Fibroblast of pulmonary artery (primary cell): ENCODE measurements around the gene COX8C.

Source experiments
- DNase-seq: peaks from one replicate; pipeline ENCODE4 v3.0.0-alpha.2; 2010; ENCODE audit warnings: low read depth
- H3K4me3 ChIP-seq: replicated peaks from 2 replicates; pipeline ENCODE4 v1.5.1; 2011; ENCODE audit warnings: low read depth, mild to moderate bottlenecking, control low read depth, low read length, moderate library complexity
- CTCF ChIP-seq: IDR thresholded peaks from 2 replicates; pipeline ENCODE4 v1.5.1; 2011; ENCODE audit warnings: mild to moderate bottlenecking, control low read depth, low read length, inconsistent platforms; ENCODE audit errors: missing control alignments

COX8C gene

GRCh38 chr14:93319958-93320357 lies 27.0 kb upstream of the COX8C start:
- no peak for DNase-seq
- TF ChIP-seq CTCF: no peak
- no peak overlapping the region for H3K4me3 ChIP-seq

- peak; percentile 43 for DNase-seq
- H3K4me3 ChIP-seq: no peak overlapping the region
- no peak for TF ChIP-seq CTCF
These were observed 26.5 kb upstream of the COX8C start for GRCh38 chr14:93320489-93320888.

GRCh38 chr14:93322929-93323599 lies 23.9 kb upstream of the COX8C start:
- DNase-seq: no peak
- TF ChIP-seq CTCF: no peak

GRCh38 chr14:93323600-93324174 lies 23.3 kb upstream of the COX8C start:
- no peak overlapping the region for H3K4me3 ChIP-seq
- TF ChIP-seq CTCF: no peak
- DNase-seq: no peak

More at GRCh38 chr14:93322929-93323599, 23.9 kb upstream of the COX8C start:
- no peak overlapping the region for H3K4me3 ChIP-seq

GRCh38 chr14:93326196-93326595 lies 20.8 kb upstream of the COX8C start:
- TF ChIP-seq CTCF: no peak
- H3K4me3 ChIP-seq: no peak overlapping the region
- DNase-seq: no peak

- no peak overlapping the region for H3K4me3 ChIP-seq
- DNase-seq: no peak
- TF ChIP-seq CTCF: no peak
These were observed 18.4 kb upstream of the COX8C start for GRCh38 chr14:93328546-93328945.

- no peak for DNase-seq
- TF ChIP-seq CTCF: no peak
- H3K4me3 ChIP-seq: no peak overlapping the region
These were observed 16.9 kb upstream of the COX8C start for GRCh38 chr14:93329965-93330608.
